OCI-LY1 (cell line): ENCODE data around the gene SLC8A1.

ENCODE experiments used
- H2AFZ ChIP-seq: fragments of 200-600 bp; sonication (generic), shearing (Covaris generic); 2 replicates; pipeline ENCODE4 v1.6.0; 2014; ENCODE audit warnings: antibody characterized with exemption, mild to moderate bottlenecking, low read length
- H3F3A ChIP-seq: fragments of 200-600 bp; sonication (generic), shearing (Covaris generic); 2 replicates; pipeline ENCODE4 v1.6.0; 2014; ENCODE audit warnings: mild to moderate bottlenecking, antibody characterized with exemption, low read length, moderate library complexity; ENCODE audit not compliant: insufficient read depth
- H3K27ac ChIP-seq: fragments of 200-600 bp; sonication (generic); 2 replicates; pipeline ENCODE4 v1.5.1; 2014; ENCODE audit warnings: low read length, mixed run types, mild to moderate bottlenecking, low read depth; ENCODE audit not compliant: poor library complexity, severe bottlenecking
- H3K27me3 ChIP-seq: fragments of 200-600 bp; sonication (generic); 2 replicates; pipeline ENCODE4 v1.6.0; 2014; ENCODE audit warnings: antibody characterized with exemption, mild to moderate bottlenecking, low read length, moderate library complexity; ENCODE audit not compliant: insufficient read depth
- H3K36me3 ChIP-seq: fragments of 200-600 bp; sonication (generic); 2 replicates; pipeline ENCODE4 v1.6.1; 2014; ENCODE audit warnings: mild to moderate bottlenecking, antibody characterized with exemption, low read length, moderate library complexity, mixed read lengths; ENCODE audit not compliant: insufficient read depth
- H3K4me1 ChIP-seq: fragments of 200-600 bp; sonication (generic); 2 replicates; pipeline ENCODE4 v1.5.1; 2014; ENCODE audit warnings: mild to moderate bottlenecking, low read length, moderate library complexity; ENCODE audit not compliant: insufficient read depth, severe bottlenecking
- H3K4me2 ChIP-seq: fragments of 200-600 bp; sonication (generic), shearing (Covaris generic); 2 replicates; pipeline ENCODE4 v1.6.1; 2014; ENCODE audit warnings: low read length
- H3K4me3 ChIP-seq: fragments of 200-600 bp; sonication (generic); 2 replicates; pipeline ENCODE4 v1.5.1; 2014; ENCODE audit warnings: low read length, low read depth, mild to moderate bottlenecking, mixed read lengths; ENCODE audit not compliant: poor library complexity, severe bottlenecking
- H3K79me2 ChIP-seq: fragments of 200-600 bp; shearing (Covaris generic); 2 replicates; pipeline ENCODE4 v1.6.1; 2016; ENCODE audit warnings: mixed run types, low read length, mixed read lengths; ENCODE audit not compliant: insufficient read depth
- H3K9ac ChIP-seq: fragments of 200-600 bp; sonication (generic), shearing (Covaris generic); 2 replicates; pipeline ENCODE4 v1.6.1; 2014; ENCODE audit warnings: mild to moderate bottlenecking, low read length, mixed read lengths
- H3K9me2 ChIP-seq: fragments of 200-600 bp; sonication (generic), shearing (Covaris generic); 2 replicates; pipeline ENCODE4 v1.6.1; 2014; ENCODE audit warnings: low read depth, mild to moderate bottlenecking, low read length, mixed read lengths
- H3K9me3 ChIP-seq: fragments of 200-600 bp; shearing (Covaris generic); 2 replicates; pipeline ENCODE4 v1.6.1; 2014; ENCODE audit warnings: low read length, mixed read lengths
- H4K20me1 ChIP-seq: fragments of 200-600 bp; sonication (generic), shearing (Covaris generic); 2 replicates; pipeline ENCODE4 v1.6.0; 2016; ENCODE audit warnings: mild to moderate bottlenecking, low read length; ENCODE audit not compliant: insufficient read depth
- EZH2 ChIP-seq: fragments of 200-600 bp; sonication (generic), shearing (Covaris generic); IDR thresholded peaks from 2 replicates; pipeline ENCODE4 v1.8.0; 2017; ENCODE audit warnings: borderline replicate concordance, mixed run types, mild to moderate bottlenecking, antibody characterized with exemption, low read length, moderate library complexity, mixed read lengths
- TF ChIP-seq, protein P1 (sequence below): fragments of 200-600 bp; sonication (generic), shearing (Covaris generic); IDR thresholded peaks from 2 replicates; pipeline ENCODE4 v1.5.1; 2017; ENCODE audit warnings: mild to moderate bottlenecking, antibody characterized with exemption, low read length, moderate library complexity, mixed read lengths

The SLC8A1 gene

DNA sequence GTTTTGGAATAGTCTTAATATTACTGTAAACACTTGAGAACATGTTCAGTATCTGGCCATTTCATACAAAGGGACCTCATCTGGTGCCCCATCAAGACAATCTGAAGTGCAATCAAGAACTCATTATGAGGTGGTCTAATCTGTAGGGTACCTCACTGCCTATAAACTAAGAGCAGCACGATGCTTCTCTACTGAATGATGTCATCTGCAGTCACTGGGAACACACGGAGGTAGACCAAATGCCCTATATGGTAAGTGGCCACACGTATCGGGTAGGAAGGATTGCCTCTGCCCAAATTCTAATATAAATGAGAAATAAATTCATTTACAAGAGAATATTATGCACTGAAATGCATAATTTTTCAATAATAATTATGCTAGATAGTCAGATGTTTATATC lies 90.4 kb downstream of the SLC8A1 start:
- no peaks in the 10 kb centered on the region for H3K79me2 ChIP-seq
- TF ChIP-seq EZH2 = no peak
- TF ChIP-seq, protein P1, sequence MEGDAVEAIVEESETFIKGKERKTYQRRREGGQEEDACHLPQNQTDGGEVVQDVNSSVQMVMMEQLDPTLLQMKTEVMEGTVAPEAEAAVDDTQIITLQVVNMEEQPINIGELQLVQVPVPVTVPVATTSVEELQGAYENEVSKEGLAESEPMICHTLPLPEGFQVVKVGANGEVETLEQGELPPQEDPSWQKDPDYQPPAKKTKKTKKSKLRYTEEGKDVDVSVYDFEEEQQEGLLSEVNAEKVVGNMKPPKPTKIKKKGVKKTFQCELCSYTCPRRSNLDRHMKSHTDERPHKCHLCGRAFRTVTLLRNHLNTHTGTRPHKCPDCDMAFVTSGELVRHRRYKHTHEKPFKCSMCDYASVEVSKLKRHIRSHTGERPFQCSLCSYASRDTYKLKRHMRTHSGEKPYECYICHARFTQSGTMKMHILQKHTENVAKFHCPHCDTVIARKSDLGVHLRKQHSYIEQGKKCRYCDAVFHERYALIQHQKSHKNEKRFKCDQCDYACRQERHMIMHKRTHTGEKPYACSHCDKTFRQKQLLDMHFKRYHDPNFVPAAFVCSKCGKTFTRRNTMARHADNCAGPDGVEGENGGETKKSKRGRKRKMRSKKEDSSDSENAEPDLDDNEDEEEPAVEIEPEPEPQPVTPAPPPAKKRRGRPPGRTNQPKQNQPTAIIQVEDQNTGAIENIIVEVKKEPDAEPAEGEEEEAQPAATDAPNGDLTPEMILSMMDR = no peak

DNA sequence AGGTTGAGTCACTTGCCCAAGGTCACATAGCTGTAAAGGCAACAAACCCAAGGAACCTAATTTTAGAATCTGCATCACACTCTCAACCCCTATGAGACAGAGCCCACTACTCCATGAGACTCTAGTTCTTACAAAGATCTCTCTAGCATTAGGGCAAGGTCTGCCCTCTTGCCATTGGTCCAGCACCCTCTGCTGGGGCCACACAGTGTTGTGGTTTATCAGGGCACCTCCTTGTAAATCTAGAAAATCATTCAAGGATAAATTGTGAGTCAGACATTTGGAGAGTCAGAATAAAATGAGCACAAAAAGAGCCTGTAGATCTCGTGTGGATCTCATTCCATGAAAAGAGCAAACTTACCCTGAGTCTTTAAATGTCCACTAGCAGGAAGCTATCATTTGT lies 91.2 kb downstream of the SLC8A1 start:
- no peaks in the 10 kb centered on the region for H4K20me1 ChIP-seq
- H3K4me2 ChIP-seq = no peak overlapping the region
- H3F3A ChIP-seq = no peaks in the 10 kb centered on the region

More for the DNA sequence above, 90.4 kb downstream of the SLC8A1 start:
- Histone ChIP-seq H3K27me3 (no peaks in the 10 kb centered on the region), H3K36me3 (no peaks in the 10 kb centered on the region), H2AFZ (no peak overlapping the region), H4K20me1 (no peaks in the 10 kb centered on the region), H3K9me3 (no peaks in the 10 kb centered on the region), H3K4me2 (no peak overlapping the region), H3K9me2 (no peaks in the 10 kb centered on the region), H3K9ac (no peak overlapping the region), H3K27ac (no peak overlapping the region), H3K4me1 (no peaks in the 10 kb centered on the region), H3K4me3 (no peak overlapping the region), H3F3A (no peaks in the 10 kb centered on the region)

DNA sequence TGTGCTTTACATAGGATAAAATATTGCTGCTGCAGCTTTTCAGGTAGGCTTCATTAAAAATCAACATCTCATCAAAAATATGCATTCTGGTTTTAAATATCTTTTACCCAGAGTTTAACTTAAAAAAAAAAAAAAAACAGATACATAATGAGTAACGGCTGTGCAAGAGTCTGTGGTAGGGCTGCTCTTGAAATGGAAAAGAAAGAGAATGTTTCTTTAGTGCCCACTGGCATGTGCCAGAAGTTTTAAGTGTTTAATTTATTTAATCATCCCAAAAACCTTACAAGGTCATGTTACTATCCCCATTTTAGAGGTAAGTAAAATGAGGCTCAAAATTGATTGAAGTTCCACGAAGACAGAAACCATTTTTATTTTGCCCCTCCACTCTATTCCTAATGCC lies 92.1 kb downstream of the SLC8A1 start:
- TF ChIP-seq, protein P1 = no peak
- TF ChIP-seq EZH2 = no peak
- Histone ChIP-seq H3K9me2 (no peaks in the 10 kb centered on the region), H3K9me3 (no peaks in the 10 kb centered on the region), H3K4me2 (no peak overlapping the region), H4K20me1 (no peaks in the 10 kb centered on the region), H3K4me1 (no peaks in the 10 kb centered on the region), H3K79me2 (no peaks in the 10 kb centered on the region), H3K9ac (no peak overlapping the region), H3F3A (no peaks in the 10 kb centered on the region), H3K36me3 (no peaks in the 10 kb centered on the region), H2AFZ (no peak overlapping the region), H3K27ac (no peak overlapping the region), H3K4me3 (no peak overlapping the region), H3K27me3 (no peaks in the 10 kb centered on the region)

More for the DNA sequence above, 91.2 kb downstream of the SLC8A1 start:
- no peaks in the 10 kb centered on the region for H3K79me2 ChIP-seq
- no peaks in the 10 kb centered on the region for H3K4me1 ChIP-seq
- no peak overlapping the region for H3K9ac ChIP-seq
- TF ChIP-seq, protein P1 = no peak
- TF ChIP-seq EZH2 = no peak
- H3K4me3 ChIP-seq = no peak overlapping the region
- H3K9me3 ChIP-seq = no peaks in the 10 kb centered on the region
- H3K36me3 ChIP-seq = no peaks in the 10 kb centered on the region
- no peak overlapping the region for H2AFZ ChIP-seq
- no peak overlapping the region for H3K27ac ChIP-seq
- no peaks in the 10 kb centered on the region for H3K9me2 ChIP-seq
- no peaks in the 10 kb centered on the region for H3K27me3 ChIP-seq
